Osteoblast (primary cell): ENCODE measurements around the gene NFAT5. TPM values are rescaled to one million over a fixed set of nuclear protein-coding genes. Genes with fewer than 3 reads are reported as not detected.

ENCODE experiments used
- DNase-seq: peaks from one replicate; pipeline ENCODE4 v3.0.0; 2011; ENCODE audit warnings: low spot score, mixed read lengths; ENCODE audit not compliant: insufficient read length; ENCODE audit errors: missing footprints
- H2AFZ ChIP-seq: 2 replicates; pipeline ENCODE4 v1.6.0; 2011; ENCODE audit warnings: mild to moderate bottlenecking, low read length
- H3K27ac ChIP-seq: 2 replicates; pipeline ENCODE4 v1.5.1; 2011; ENCODE audit warnings: mild to moderate bottlenecking, low read depth, low read length, moderate library complexity
- H3K27me3 ChIP-seq: 2 replicates; pipeline ENCODE4 v1.6.0; 2012; ENCODE audit warnings: mild to moderate bottlenecking, control low read depth, inconsistent platforms, low read length, moderate library complexity; ENCODE audit not compliant: insufficient read depth
- H3K36me3 ChIP-seq: 2 replicates; pipeline ENCODE4 v1.5.1; 2011; ENCODE audit warnings: mild to moderate bottlenecking, low read length, control low read depth, moderate library complexity; ENCODE audit not compliant: insufficient read depth
- H3K4me1 ChIP-seq: 2 replicates; pipeline ENCODE4 v1.5.1; 2011; ENCODE audit warnings: mild to moderate bottlenecking, low read length, control low read depth, moderate library complexity; ENCODE audit not compliant: insufficient read depth
- H3K4me2 ChIP-seq: 2 replicates; pipeline ENCODE4 v1.6.0; 2011; ENCODE audit warnings: mild to moderate bottlenecking, low read length; ENCODE audit not compliant: insufficient read depth
- H3K4me3 ChIP-seq: fragments of 200-600 bp; sonication (generic); 3 replicates; pipeline ENCODE4 v1.5.1; 2012; ENCODE audit warnings: mild to moderate bottlenecking, low read length, inconsistent platforms; ENCODE audit not compliant: insufficient read depth
- H3K79me2 ChIP-seq: 2 replicates; pipeline ENCODE4 v1.6.0; 2012; ENCODE audit warnings: mild to moderate bottlenecking, low read length, control low read depth, inconsistent platforms; ENCODE audit not compliant: insufficient read depth
- H3K9me3 ChIP-seq: 2 replicates; pipeline ENCODE4 v1.5.1; 2011; ENCODE audit warnings: low read depth, low read length, control low read depth
- H4K20me1 ChIP-seq: 2 replicates; pipeline ENCODE4 v1.6.0; 2012; ENCODE audit warnings: mild to moderate bottlenecking, low read length, control low read depth; ENCODE audit not compliant: insufficient read depth
- total RNA-seq: library from RNA; depleted of rRNA; stranded (reverse); fragments of >200 nt; gene quantifications from 2 replicates; pipeline ENCODE4 v1.2.3, GENCODE V29; 2012
- TF ChIP-seq, protein P1 (sequence below): IDR thresholded peaks from 2 replicates; pipeline ENCODE4 v1.5.1; 2011; ENCODE audit warnings: mild to moderate bottlenecking, low read depth, low read length, moderate library complexity; ENCODE audit errors: extremely low read depth

NFAT5 gene
- total RNA-seq, 1 donor = 29.3 TPM

DNA sequence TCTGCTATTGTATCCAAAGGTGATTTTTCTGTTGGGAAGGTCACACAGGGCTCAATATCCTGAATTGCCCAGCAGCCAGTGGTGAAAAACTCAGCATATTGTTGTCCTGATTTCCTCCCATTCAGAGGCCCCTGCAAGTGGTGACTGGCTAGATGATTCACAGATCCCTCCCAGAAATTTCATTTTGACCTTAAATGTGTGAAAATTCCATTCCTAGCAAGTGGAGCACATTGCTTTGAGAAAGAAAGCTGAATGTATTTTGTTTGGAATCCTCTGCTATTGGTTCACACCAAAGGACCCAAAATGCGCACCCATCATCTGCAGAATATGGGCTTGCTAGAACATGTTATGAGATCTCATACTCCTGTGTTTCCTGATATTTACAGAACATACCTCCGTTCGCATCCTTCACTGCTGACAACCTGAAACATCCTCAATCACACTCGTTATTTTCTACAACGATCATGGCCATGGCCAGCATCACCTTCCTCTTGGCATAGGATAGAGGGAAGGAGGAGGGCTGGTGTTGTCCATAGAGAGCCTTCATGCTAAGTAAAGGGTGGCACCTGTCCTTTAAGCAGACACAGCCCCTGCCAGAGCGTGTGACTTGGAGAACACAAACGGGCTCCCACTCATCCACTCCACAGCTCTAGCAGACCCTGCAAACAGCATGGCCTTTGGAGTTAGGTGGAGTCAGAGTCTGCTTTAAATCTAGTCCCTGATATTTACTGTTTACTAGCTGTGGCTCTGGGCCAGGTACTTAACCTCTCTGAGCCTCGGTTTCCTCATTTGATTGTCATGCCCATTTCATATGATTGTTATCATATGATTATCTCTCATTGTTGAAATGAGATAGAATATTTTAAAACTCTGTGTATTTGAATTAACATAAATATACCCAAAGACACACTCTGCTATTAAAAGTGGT lies 30.4 kb upstream of the NFAT5 start:
- Histone ChIP-seq H3K4me3 (no peak overlapping the region), H3K36me3 (no peaks in the 10 kb centered on the region), H3K9me3 (no peaks in the 10 kb centered on the region), H3K27ac (no peak overlapping the region), H3K4me1 (peaks cover 28% of the 10 kb centered on the region), H4K20me1 (no peaks in the 10 kb centered on the region), H3K27me3 (no peaks in the 10 kb centered on the region), H3K4me2 (no peak overlapping the region), H2AFZ (peak overlapping the region; percentile 36), H3K79me2 (no peaks in the 10 kb centered on the region)
- TF ChIP-seq, protein P1, sequence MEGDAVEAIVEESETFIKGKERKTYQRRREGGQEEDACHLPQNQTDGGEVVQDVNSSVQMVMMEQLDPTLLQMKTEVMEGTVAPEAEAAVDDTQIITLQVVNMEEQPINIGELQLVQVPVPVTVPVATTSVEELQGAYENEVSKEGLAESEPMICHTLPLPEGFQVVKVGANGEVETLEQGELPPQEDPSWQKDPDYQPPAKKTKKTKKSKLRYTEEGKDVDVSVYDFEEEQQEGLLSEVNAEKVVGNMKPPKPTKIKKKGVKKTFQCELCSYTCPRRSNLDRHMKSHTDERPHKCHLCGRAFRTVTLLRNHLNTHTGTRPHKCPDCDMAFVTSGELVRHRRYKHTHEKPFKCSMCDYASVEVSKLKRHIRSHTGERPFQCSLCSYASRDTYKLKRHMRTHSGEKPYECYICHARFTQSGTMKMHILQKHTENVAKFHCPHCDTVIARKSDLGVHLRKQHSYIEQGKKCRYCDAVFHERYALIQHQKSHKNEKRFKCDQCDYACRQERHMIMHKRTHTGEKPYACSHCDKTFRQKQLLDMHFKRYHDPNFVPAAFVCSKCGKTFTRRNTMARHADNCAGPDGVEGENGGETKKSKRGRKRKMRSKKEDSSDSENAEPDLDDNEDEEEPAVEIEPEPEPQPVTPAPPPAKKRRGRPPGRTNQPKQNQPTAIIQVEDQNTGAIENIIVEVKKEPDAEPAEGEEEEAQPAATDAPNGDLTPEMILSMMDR = no peak
- peak; percentile 36 for DNase-seq

GRCh38 chr16:69537706-69538080 lies 28.1 kb upstream of the NFAT5 start:
- no peak overlapping the region for H3K27ac ChIP-seq
- no peaks in the 10 kb centered on the region for H3K79me2 ChIP-seq
- no peaks in the 10 kb centered on the region for H3K27me3 ChIP-seq
- no peaks in the 10 kb centered on the region for H4K20me1 ChIP-seq
- H3K4me3 ChIP-seq = no peak overlapping the region
- H3K4me1 ChIP-seq = peaks cover 21% of the 10 kb centered on the region
- H3K9me3 ChIP-seq = no peaks in the 10 kb centered on the region
- H2AFZ ChIP-seq = no peak overlapping the region
- TF ChIP-seq, protein P1 = no peak
- DNase-seq = no peak
- no peaks in the 10 kb centered on the region for H3K36me3 ChIP-seq
- H3K4me2 ChIP-seq = no peak overlapping the region

- H3K9me3 ChIP-seq = no peaks in the 10 kb centered on the region
- H3K4me2 ChIP-seq = no peak overlapping the region
- H3K27me3 ChIP-seq = no peaks in the 10 kb centered on the region
- no peak overlapping the region for H2AFZ ChIP-seq
- no peaks in the 10 kb centered on the region for H3K36me3 ChIP-seq
- H3K79me2 ChIP-seq = no peaks in the 10 kb centered on the region
- no peaks in the 10 kb centered on the region for H4K20me1 ChIP-seq
- H3K4me1 ChIP-seq = peaks cover 21% of the 10 kb centered on the region
- no peak for DNase-seq
- TF ChIP-seq, protein P1 = no peak
- H3K4me3 ChIP-seq = no peak overlapping the region
- no peak overlapping the region for H3K27ac ChIP-seq
Observed at GRCh38 chr16:69538808-69539207, 27.0 kb upstream of the NFAT5 start.

DNA sequence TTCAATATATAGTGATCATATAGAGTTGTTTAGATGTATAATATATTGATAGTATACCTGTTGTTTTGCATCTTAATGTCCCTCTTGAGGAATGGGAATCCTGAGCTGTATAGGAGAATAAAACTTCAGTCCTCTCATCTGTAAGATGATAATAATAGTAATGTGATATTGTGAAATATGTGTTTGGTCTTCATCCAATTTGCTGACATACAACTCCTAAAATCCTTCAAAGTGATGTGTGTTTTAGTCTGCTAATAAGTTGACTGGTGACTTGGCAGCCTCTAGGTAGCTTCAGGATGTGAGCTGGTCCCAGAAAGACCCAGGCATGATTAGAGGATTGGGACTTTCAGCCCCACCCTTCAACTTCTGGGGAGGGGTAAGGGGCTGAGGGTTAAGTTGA lies 22.8 kb upstream of the NFAT5 start:
- TF ChIP-seq, protein P1 = no peak
- Histone ChIP-seq H3K27ac (no peak overlapping the region), H3K4me1 (peaks cover 10% of the 10 kb centered on the region), H3K27me3 (no peaks in the 10 kb centered on the region), H3K79me2 (no peaks in the 10 kb centered on the region), H3K9me3 (no peaks in the 10 kb centered on the region), H3K36me3 (no peaks in the 10 kb centered on the region), H2AFZ (no peak overlapping the region), H4K20me1 (no peaks in the 10 kb centered on the region), H3K4me3 (no peak overlapping the region), H3K4me2 (no peak overlapping the region)
- peak; percentile 31 for DNase-seq
